Measurements from ENCODE around the gene PI4K2A.
A peak's percentile ranks its signal among the peaks of the same experiment; 100 is the strongest.
"Not testable (repeated sequence)": the region's sequence is repeated elsewhere in the genome, so short reads cannot be mapped to it uniquely, and the experiment has no call there.

Gene PI4K2A

GRCh38 chr10:97631098-97631497 lies 9.4 kb upstream of the PI4K2A start:
- Histone ChIP-seq H3K36me3 (replicated peaks; ENCODE audit: low read depth, low read length) (no peaks in the 10 kb centered on the region), H3K9me3 (ENCODE audit: insufficient read depth, low read length) (no peaks in the 10 kb centered on the region), H3K27me3 (ENCODE audit: low read depth, low read length) (no peaks in the 10 kb centered on the region), H3K4me2 (ENCODE audit: low read length) (no peak overlapping the region), H3K9ac (ENCODE audit: low read length) (no peak overlapping the region), H3K4me1 (ENCODE audit: low read length) (peaks cover 3% of the 10 kb centered on the region; the same call in 1 of the 2 replicates), H3K79me2 (ENCODE audit: low read length) (no peaks in the 10 kb centered on the region), H2AFZ (ENCODE audit: low read depth, low read length) (no peak overlapping the region), H3K27ac (ENCODE audit: low read length) (no peak overlapping the region), H3K4me3 (ENCODE audit: low read length) (no peak overlapping the region), H4K20me1 (ENCODE audit: insufficient read depth, low read length) (no peaks in the 10 kb centered on the region)
- TF ChIP-seq EZH2phosphoT487 (IDR thresholded peaks at IDR 0.05; ENCODE audit: low read depth): no peak
- no peak for TF ChIP-seq CTCF (IDR thresholded peaks at IDR 0.05; ENCODE audit: low read depth, low read length)

- H2AFZ ChIP-seq (ENCODE audit: low read depth, low read length): peak within 1 kb of the TSS; percentile 99
- no peaks in the 10 kb centered on the region for H3K36me3 ChIP-seq (replicated peaks; ENCODE audit: low read depth, low read length)
- no peaks in the 10 kb centered on the region for H3K79me2 ChIP-seq (ENCODE audit: low read length)
- TF ChIP-seq CTCF (IDR thresholded peaks at IDR 0.05; ENCODE audit: low read depth, low read length) (no peak), EZH2phosphoT487 (IDR thresholded peaks at IDR 0.05; ENCODE audit: low read depth) (no peak)
- peak within 1 kb of the TSS; percentile 97 for H3K4me3 ChIP-seq (ENCODE audit: low read length)
- H3K4me2 ChIP-seq (ENCODE audit: low read length): peak within 1 kb of the TSS; percentile 98
- no peaks in the 10 kb centered on the region for H3K27me3 ChIP-seq (ENCODE audit: low read depth, low read length)
- H3K9me3 ChIP-seq (ENCODE audit: insufficient read depth, low read length): no peaks in the 10 kb centered on the region
- H3K27ac ChIP-seq (ENCODE audit: low read length): no peak within 1 kb of the TSS
- peaks cover 4% of the 10 kb centered on the region for H3K4me1 ChIP-seq (ENCODE audit: low read length)
- peak within 1 kb of the TSS; percentile 73 for H3K9ac ChIP-seq (ENCODE audit: low read length)
- no peaks in the 10 kb centered on the region for H4K20me1 ChIP-seq (ENCODE audit: insufficient read depth, low read length)
Observed at GRCh38 chr10:97632949-97633884, 7.3 kb upstream of the PI4K2A start, which contains the start of gene MORN4. TSS of gene MORN4 (minus strand) at chr10:97633500. CDS start at chr10:97619653, 13,847 bp downstream.

GRCh38 chr10:97633921-97634320 lies 6.5 kb upstream of the PI4K2A start:
- Histone ChIP-seq H3K36me3 (replicated peaks; ENCODE audit: low read depth, low read length) (no peaks in the 10 kb centered on the region), H3K4me3 (ENCODE audit: low read length) (peak overlapping the region; percentile 97), H3K27me3 (ENCODE audit: low read depth, low read length) (no peaks in the 10 kb centered on the region), H3K4me1 (ENCODE audit: low read length) (peaks cover 11% of the 10 kb centered on the region), H3K9ac (ENCODE audit: low read length) (peak overlapping the region; percentile 73), H4K20me1 (ENCODE audit: insufficient read depth, low read length) (no peaks in the 10 kb centered on the region), H3K79me2 (ENCODE audit: low read length) (no peaks in the 10 kb centered on the region), H3K27ac (ENCODE audit: low read length) (no peak overlapping the region), H3K4me2 (ENCODE audit: low read length) (peak overlapping the region; percentile 98), H3K9me3 (ENCODE audit: insufficient read depth, low read length) (no peaks in the 10 kb centered on the region), H2AFZ (ENCODE audit: low read depth, low read length) (peak overlapping the region; percentile 99)
- TF ChIP-seq CTCF (IDR thresholded peaks at IDR 0.05; ENCODE audit: low read depth, low read length): no peak; the same call in 1 of the 2 replicates

GRCh38 chr10:97635577-97635976 lies 4.9 kb upstream of the PI4K2A start:
- Histone ChIP-seq H3K4me3 (ENCODE audit: low read length) (no peak overlapping the region), H3K79me2 (ENCODE audit: low read length) (no peaks in the 10 kb centered on the region), H4K20me1 (ENCODE audit: insufficient read depth, low read length) (no peaks in the 10 kb centered on the region), H2AFZ (ENCODE audit: low read depth, low read length) (no peak overlapping the region), H3K27ac (ENCODE audit: low read length) (no peak overlapping the region), H3K36me3 (replicated peaks; ENCODE audit: low read depth, low read length) (no peaks in the 10 kb centered on the region), H3K9ac (ENCODE audit: low read length) (no peak overlapping the region), H3K9me3 (ENCODE audit: insufficient read depth, low read length) (no peaks in the 10 kb centered on the region), H3K4me2 (ENCODE audit: low read length) (no peak overlapping the region), H3K27me3 (ENCODE audit: low read depth, low read length) (no peaks in the 10 kb centered on the region), H3K4me1 (ENCODE audit: low read length) (peaks cover 13% of the 10 kb centered on the region)
- TF ChIP-seq CTCF (IDR thresholded peaks at IDR 0.05; ENCODE audit: low read depth, low read length) (no peak), EZH2phosphoT487 (IDR thresholded peaks at IDR 0.05; ENCODE audit: low read depth) (no peak)

- H3K4me2 ChIP-seq (ENCODE audit: low read length); H3K27ac ChIP-seq (ENCODE audit: low read length); H3K36me3 ChIP-seq (replicated peaks; ENCODE audit: low read depth, low read length); H3K4me3 ChIP-seq (ENCODE audit: low read length); H3K9me3 ChIP-seq (ENCODE audit: insufficient read depth, low read length); H4K20me1 ChIP-seq (ENCODE audit: insufficient read depth, low read length); H3K9ac ChIP-seq (ENCODE audit: low read length); H2AFZ ChIP-seq (ENCODE audit: low read depth, low read length); H3K27me3 ChIP-seq (ENCODE audit: low read depth, low read length): not testable (repeated sequence)
- Histone ChIP-seq H3K4me1 (ENCODE audit: low read length) (peaks cover 17% of the 10 kb centered on the region), H3K79me2 (ENCODE audit: low read length) (peaks cover 31% of the 10 kb centered on the region)
Observed at GRCh38 chr10:97639090-97639489, 1.4 kb upstream of the PI4K2A start.
